CD8-positive, alpha-beta memory T cell (primary cell): ENCODE results near the gene ADGRB2. TPM values are rescaled to one million over a fixed set of nuclear protein-coding genes. Genes with fewer than 3 reads are reported as not detected.

Source experiments
- CTCF ChIA-PET: fragments of 350-600 bp; sonication (Branson Sonifier 250); formaldehyde crosslinking; loops from one replicate; lab custom pipeline; 2021; ENCODE audit warnings: antibody characterized with exemption; lab: Charles Lee
- POLR2A ChIA-PET: fragments of 350-600 bp; sonication (Branson Sonifier 250); formaldehyde crosslinking; loops from one replicate; lab custom pipeline; 2021; ENCODE audit warnings: antibody characterized with exemption; lab: Charles Lee
- DNase-seq, 5 donors: peaks; one replicate each; pipeline versions ENCODE4 v3.0.0 to v3.0.0-alpha.2; 2020 to 2022; ENCODE audit warnings: mixed read lengths in 1 of 5
- H3K27ac ChIP-seq: one replicate; pipeline ENCODE4 v1.7.0; 2013; ENCODE audit warnings: low read depth, mild to moderate bottlenecking, low read length, moderate library complexity
- H3K27me3 ChIP-seq: 2 replicates; pipeline ENCODE4 v1.7.0; 2013; ENCODE audit warnings: low read length, mild to moderate bottlenecking; ENCODE audit not compliant: insufficient read depth, poor library complexity, severe bottlenecking
- H3K36me3 ChIP-seq: 2 replicates; pipeline ENCODE4 v1.7.0; 2013; ENCODE audit warnings: mild to moderate bottlenecking, low read length, moderate library complexity; ENCODE audit not compliant: insufficient read depth
- H3K4me1 ChIP-seq: 2 replicates; pipeline ENCODE4 v1.7.0; 2013; ENCODE audit warnings: mild to moderate bottlenecking, low read length, moderate library complexity; ENCODE audit not compliant: insufficient read depth
- H3K4me3 ChIP-seq: 2 replicates; pipeline ENCODE4 v1.7.0; 2013; ENCODE audit warnings: mild to moderate bottlenecking, low read length
- H3K9me3 ChIP-seq: 2 replicates; pipeline ENCODE4 v1.7.0; 2013; ENCODE audit warnings: mild to moderate bottlenecking, low read length
- H3K27ac Mint-ChIP-seq, 8 donors: one replicate each; pipeline ENCODE4 v1.8.0; 2020 to 2021; ENCODE audit warnings: mixed read lengths in 8 of 8, mild to moderate bottlenecking in 6 of 8, inconsistent platforms in 3 of 8, moderate library complexity in 3 of 8
- H3K27me3 Mint-ChIP-seq, 2 donors: one replicate each; pipeline ENCODE4 v1.8.0; 2020 to 2021; ENCODE audit warnings: mixed read lengths in 2 of 2, mild to moderate bottlenecking in 1 of 2, moderate library complexity in 1 of 2
- H3K36me3 Mint-ChIP-seq, 3 donors: one replicate each; pipeline ENCODE4 v1.8.0; 2020 to 2021; ENCODE audit warnings: mixed read lengths in 3 of 3, inconsistent platforms in 1 of 3, mild to moderate bottlenecking in 1 of 3
- H3K4me1 Mint-ChIP-seq, 3 donors: one replicate each; pipeline ENCODE4 v1.8.0; 2020 to 2021; ENCODE audit warnings: mixed read lengths in 3 of 3, inconsistent platforms in 1 of 3, mild to moderate bottlenecking in 1 of 3
- H3K4me3 Mint-ChIP-seq, 7 donors: one replicate each; pipeline ENCODE4 v1.8.0; 2020 to 2021; ENCODE audit warnings: mixed read lengths in 7 of 7, mild to moderate bottlenecking in 6 of 7, moderate library complexity in 4 of 7, inconsistent platforms in 2 of 7
- H3K9me3 Mint-ChIP-seq, 5 donors: one replicate each; pipeline ENCODE4 v1.8.0; 2020 to 2022; ENCODE audit warnings: mixed read lengths in 5 of 5, mild to moderate bottlenecking in 3 of 5, moderate library complexity in 2 of 5, inconsistent platforms in 1 of 5
- polyA plus RNA-seq: library from polyadenylated mRNA; unstranded; fragments of 300-500 nt; fragmentation: Illumina TruSeq; gene quantifications from one replicate; pipeline ENCODE4 v1.2.3, GENCODE V29; 2021
- total RNA-seq, 2 experiments: library from RNA; stranded (reverse); gene quantifications; one replicate each; pipeline ENCODE4 v1.2.3, GENCODE V29; 2021

The ADGRB2 gene
- total and polyA plus RNA-seq, 3 experiments from 2014 or later: 0.24 to 0.57 (median 0.35) TPM

DNA sequence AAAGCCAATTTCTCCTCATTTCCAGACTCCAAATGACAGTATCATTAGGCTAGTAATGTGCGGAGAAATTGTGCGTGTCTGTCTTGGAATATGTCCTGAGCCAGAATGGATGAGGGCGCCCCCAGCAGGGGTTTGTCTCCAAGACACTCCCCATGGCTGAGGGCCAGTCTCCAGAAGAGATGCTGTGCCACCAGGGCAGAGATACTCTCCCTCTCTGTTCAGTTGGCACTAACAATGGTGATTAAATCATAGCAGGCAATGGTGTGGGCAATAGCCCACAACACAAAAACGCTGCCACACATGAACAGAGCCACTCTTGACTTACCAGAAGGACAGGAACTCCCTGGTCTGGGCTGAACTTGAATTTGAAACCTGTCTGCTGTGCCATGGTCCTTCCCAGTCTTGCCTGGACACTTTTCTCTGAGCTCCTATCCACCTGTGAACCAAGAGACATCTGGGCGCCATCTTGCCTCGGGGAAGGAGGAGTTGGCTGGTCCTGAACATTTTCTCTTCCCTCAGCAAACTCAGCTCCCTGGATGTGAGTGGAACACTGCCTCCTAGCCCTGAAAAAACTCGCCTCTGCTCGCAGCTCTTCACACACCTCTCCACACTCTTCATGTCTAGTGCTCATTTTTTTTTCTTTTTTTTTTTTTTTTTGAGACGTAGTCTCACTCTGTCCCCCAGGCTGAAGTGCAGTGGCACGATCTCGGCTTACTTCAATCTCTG, 14.8 kb upstream of the ADGRB2 start:
- CTCF ChIA-PET: interaction anchor here (1.1 to 1.5 kb wide), 3 partner anchors 9 to 16 kb away, joined by 3 to 5 read pairs (median 5); no protein-coding TSS in a partner anchor
- no peaks in the 10 kb centered on the region for H3K36me3 ChIP-seq
- no peak for DNase-seq
- Mint-ChIP-seq H3K27me3 (peaks cover 22 to 40% of the 10 kb centered on the region in 2 donors), H3K9me3 (peaks cover 0 to 2% (median 0%) of the 10 kb centered on the region in 5 donors), H3K27ac (no peak overlapping the region), H3K4me1 (peaks cover 0 to 1% (median 0%) of the 10 kb centered on the region in 3 donors), H3K4me3 (no peak overlapping the region), H3K36me3 (no peaks in the 10 kb centered on the region)
- no peak overlapping the region for H3K4me3 ChIP-seq
- POLR2A ChIA-PET: no interaction called here
- no peaks in the 10 kb centered on the region for H3K9me3 ChIP-seq
- H3K27ac ChIP-seq: no peak overlapping the region
- H3K27me3 ChIP-seq: peaks cover 12% of the 10 kb centered on the region
- H3K4me1 ChIP-seq: no peaks in the 10 kb centered on the region

DNA sequence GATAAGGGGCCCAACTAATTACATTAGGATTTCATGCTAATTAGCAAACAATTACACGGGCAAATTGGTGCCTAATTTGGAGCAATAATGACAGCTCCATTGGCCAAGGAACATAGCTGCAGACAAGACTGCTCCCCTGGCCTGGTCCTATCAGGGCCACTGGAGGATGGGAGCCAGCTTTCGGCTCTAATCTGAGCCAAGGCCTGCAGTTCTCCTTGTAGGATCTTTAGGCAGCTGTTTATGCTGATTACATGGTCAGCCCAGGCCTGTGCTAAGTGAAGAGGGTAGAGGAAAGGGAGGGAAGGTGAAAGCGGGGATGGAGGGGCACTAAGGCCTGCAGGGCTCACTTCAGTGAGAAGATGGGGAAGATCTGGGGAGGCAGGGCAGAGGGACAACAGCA, 12.4 kb upstream of the ADGRB2 start:
- no peaks in the 10 kb centered on the region for H3K36me3 ChIP-seq
- H3K9me3 ChIP-seq: no peaks in the 10 kb centered on the region
- no peak for DNase-seq
- peaks cover 12 to 22% (median 15%) of the 10 kb centered on the region in 3 donors for H3K4me1 Mint-ChIP-seq
- POLR2A ChIA-PET: no interaction called here
- peaks cover 14% of the 10 kb centered on the region for H3K4me1 ChIP-seq
- H3K4me3 Mint-ChIP-seq: no peak overlapping the region
- no peak overlapping the region for H3K27ac Mint-ChIP-seq
- no peak overlapping the region for H3K27ac ChIP-seq
- CTCF ChIA-PET: interaction anchor here (1.3 to 2.7 kb wide), 3 partner anchors 9 to 14 kb away, joined by 3 to 10 read pairs (median 6); no protein-coding TSS in a partner anchor
- H3K27me3 ChIP-seq: peaks cover 22% of the 10 kb centered on the region
- peaks cover 0 to 2% (median 0%) of the 10 kb centered on the region in 5 donors for H3K9me3 Mint-ChIP-seq
- H3K4me3 ChIP-seq: no peak overlapping the region
- H3K27me3 Mint-ChIP-seq: peaks cover 41 to 55% of the 10 kb centered on the region in 2 donors
- H3K36me3 Mint-ChIP-seq: no peaks in the 10 kb centered on the region

DNA sequence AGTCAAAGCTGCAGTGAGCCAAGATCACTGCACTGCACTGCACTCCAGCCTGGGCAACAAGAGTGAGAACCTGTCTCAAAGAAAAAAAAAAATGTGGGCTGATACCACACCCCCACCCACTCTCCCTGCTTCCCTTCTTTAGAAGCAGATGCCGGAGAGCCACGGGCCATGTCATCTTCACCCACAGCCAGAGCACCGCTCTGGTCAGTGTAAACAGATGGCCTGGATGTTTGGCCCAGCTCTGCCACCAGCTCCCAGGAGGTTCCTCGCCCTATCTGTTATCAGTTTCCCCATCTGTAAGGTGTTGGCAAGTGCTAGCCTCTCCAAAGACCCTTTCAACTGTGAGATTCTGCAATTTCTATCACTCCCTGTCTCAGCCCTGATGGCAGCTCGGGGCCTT, 11.9 kb upstream of the ADGRB2 start:
- CTCF ChIA-PET: interaction anchor here (1.3 to 2.7 kb wide), 2 partner anchors 8 to 13 kb away, joined by 3 to 10 read pairs; no protein-coding TSS in a partner anchor
- H3K27ac Mint-ChIP-seq: no peak overlapping the region
- peaks cover 14% of the 10 kb centered on the region for H3K4me1 ChIP-seq
- DNase-seq: no peak
- no peak overlapping the region for H3K4me3 ChIP-seq
- POLR2A ChIA-PET: no interaction called here
- H3K27ac ChIP-seq: no peak overlapping the region
- no peaks in the 10 kb centered on the region for H3K36me3 ChIP-seq
- no peaks in the 10 kb centered on the region for H3K9me3 ChIP-seq
- H3K9me3 Mint-ChIP-seq: peaks cover 0 to 2% (median 0%) of the 10 kb centered on the region in 5 donors
- no peak overlapping the region for H3K4me3 Mint-ChIP-seq
- H3K27me3 Mint-ChIP-seq: peaks cover 44 to 55% of the 10 kb centered on the region in 2 donors
- no peaks in the 10 kb centered on the region for H3K36me3 Mint-ChIP-seq
- H3K27me3 ChIP-seq: peaks cover 22% of the 10 kb centered on the region
- H3K4me1 Mint-ChIP-seq: peaks cover 16 to 26% (median 20%) of the 10 kb centered on the region in 3 donors

DNA sequence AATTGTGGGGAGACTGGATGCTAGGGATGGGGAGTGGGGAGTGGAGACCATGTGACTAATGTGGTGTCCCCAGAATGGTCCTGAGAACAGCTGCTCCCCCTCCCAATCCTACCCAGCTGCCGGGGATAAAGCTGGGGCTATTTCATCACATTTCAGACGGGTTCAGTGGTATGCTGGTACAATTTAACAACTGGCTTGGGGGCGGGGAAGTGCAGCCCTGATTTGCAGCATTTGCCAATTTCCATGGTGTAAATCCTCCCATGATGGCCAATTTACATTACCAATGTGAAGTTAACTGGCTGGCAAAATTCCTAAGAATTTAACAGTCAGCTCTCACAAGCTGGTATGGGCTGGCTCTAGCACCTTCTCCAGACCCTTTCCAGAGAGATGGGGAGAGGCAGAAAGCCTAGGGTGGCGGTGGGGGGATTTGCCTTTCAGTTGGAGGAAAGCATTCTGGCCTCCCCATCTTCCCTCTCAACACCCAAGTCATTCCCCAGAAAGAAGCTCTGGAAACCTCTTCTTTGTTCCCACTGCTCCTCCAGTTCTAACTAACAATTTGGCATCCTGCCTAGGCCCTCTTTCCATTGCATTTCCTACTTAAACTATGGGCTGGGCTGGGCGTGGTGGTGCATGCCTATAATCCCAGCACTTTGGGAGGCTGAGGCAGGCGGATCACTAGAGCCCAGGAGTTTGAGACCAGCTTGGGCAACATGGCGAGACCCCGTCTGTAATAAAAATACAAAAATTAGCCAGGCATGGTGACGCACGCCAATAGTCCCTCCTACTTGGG, 11.3 kb upstream of the ADGRB2 start:
- Mint-ChIP-seq H3K4me3 (no peak overlapping the region), H3K27ac (no peak overlapping the region), H3K4me1 (peaks cover 19 to 33% (median 26%) of the 10 kb centered on the region in 3 donors), H3K9me3 (peaks cover 0 to 2% (median 0%) of the 10 kb centered on the region in 5 donors), H3K27me3 (peaks cover 44 to 55% of the 10 kb centered on the region in 2 donors), H3K36me3 (no peaks in the 10 kb centered on the region)
- no peaks in the 10 kb centered on the region for H3K36me3 ChIP-seq
- H3K4me3 ChIP-seq: no peak overlapping the region
- ChIA-PET CTCF (interaction anchor here (2.7 kb wide), 1 partner anchor 13 kb away, joined by 10 read pairs; no protein-coding TSS in a partner anchor), POLR2A (no interaction called here)
- no peak overlapping the region for H3K27ac ChIP-seq
- no peaks in the 10 kb centered on the region for H3K9me3 ChIP-seq
- peaks cover 14% of the 10 kb centered on the region for H3K4me1 ChIP-seq
- H3K27me3 ChIP-seq: peaks cover 22% of the 10 kb centered on the region
- DNase-seq: no peak

DNA sequence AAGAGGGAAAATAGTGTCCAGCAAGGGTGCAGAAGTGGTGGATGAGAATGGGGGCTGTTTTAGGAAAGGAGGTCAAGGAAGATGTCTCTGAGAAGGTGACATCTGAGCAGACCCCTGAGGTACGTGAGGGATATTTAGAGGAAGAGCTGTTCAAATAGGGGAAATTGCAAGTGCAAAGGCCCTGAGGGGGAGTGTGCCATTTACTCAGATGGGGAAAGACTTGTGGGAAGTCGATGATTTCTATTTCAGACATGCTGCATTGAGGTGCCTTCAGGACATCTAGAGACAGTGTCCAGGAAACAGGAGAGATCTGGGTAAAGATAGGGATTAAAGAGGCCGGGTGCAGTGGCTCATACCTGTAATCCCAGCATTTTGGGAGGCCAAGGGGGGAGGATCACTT, 10.4 kb upstream of the ADGRB2 start:
- Histone ChIP-seq H3K4me3 (no peak overlapping the region), H3K27me3 (peaks cover 22% of the 10 kb centered on the region), H3K36me3 (no peaks in the 10 kb centered on the region), H3K4me1 (peaks cover 14% of the 10 kb centered on the region), H3K9me3 (no peaks in the 10 kb centered on the region), H3K27ac (no peak overlapping the region)
- peaks cover 21 to 40% (median 34%) of the 10 kb centered on the region in 3 donors for H3K4me1 Mint-ChIP-seq
- H3K9me3 Mint-ChIP-seq: peaks cover 0 to 2% (median 0%) of the 10 kb centered on the region in 5 donors
- H3K4me3 Mint-ChIP-seq: no peak overlapping the region
- H3K27ac Mint-ChIP-seq: no peak overlapping the region
- no peak for DNase-seq
- H3K27me3 Mint-ChIP-seq: peaks cover 44 to 50% of the 10 kb centered on the region in 2 donors
- POLR2A ChIA-PET: no interaction called here
- H3K36me3 Mint-ChIP-seq: no peaks in the 10 kb centered on the region
- CTCF ChIA-PET: no interaction called here

DNA sequence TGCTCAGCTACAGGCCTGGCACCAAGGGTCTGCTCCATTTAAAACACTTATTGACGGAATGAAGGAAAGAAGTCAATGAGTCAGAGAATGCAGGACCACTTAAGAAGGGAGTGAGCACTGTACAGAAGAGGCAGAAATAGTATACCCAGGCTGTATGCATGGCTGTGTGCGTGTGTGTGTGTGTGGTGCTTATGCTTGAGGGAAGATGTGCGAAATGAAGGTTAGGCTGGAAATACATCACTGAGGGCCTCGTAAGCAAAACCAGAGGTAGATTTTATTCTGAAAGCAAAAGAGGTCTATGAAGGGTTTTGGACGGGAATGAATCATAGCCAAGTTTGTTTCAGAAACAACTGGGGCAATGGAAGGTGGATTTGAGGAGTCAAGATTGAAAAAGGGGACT, 9.7 kb upstream of the ADGRB2 start:
- peaks cover 0 to 2% (median 0%) of the 10 kb centered on the region in 5 donors for H3K9me3 Mint-ChIP-seq
- Histone ChIP-seq H3K4me1 (peaks cover 14% of the 10 kb centered on the region), H3K27me3 (peaks cover 22% of the 10 kb centered on the region), H3K9me3 (no peaks in the 10 kb centered on the region), H3K4me3 (no peak overlapping the region), H3K27ac (no peak overlapping the region), H3K36me3 (no peaks in the 10 kb centered on the region)
- peaks cover 24 to 46% (median 40%) of the 10 kb centered on the region in 3 donors for H3K4me1 Mint-ChIP-seq
- no peaks in the 10 kb centered on the region for H3K36me3 Mint-ChIP-seq
- H3K4me3 Mint-ChIP-seq: no peak overlapping the region
- H3K27me3 Mint-ChIP-seq: peaks cover 44 to 50% of the 10 kb centered on the region in 2 donors
- DNase-seq: no peak
- peak overlapping the region in 1 of 8 donors; percentile 22 for H3K27ac Mint-ChIP-seq
- ChIA-PET POLR2A (no interaction called here), CTCF (no interaction called here)

DNA sequence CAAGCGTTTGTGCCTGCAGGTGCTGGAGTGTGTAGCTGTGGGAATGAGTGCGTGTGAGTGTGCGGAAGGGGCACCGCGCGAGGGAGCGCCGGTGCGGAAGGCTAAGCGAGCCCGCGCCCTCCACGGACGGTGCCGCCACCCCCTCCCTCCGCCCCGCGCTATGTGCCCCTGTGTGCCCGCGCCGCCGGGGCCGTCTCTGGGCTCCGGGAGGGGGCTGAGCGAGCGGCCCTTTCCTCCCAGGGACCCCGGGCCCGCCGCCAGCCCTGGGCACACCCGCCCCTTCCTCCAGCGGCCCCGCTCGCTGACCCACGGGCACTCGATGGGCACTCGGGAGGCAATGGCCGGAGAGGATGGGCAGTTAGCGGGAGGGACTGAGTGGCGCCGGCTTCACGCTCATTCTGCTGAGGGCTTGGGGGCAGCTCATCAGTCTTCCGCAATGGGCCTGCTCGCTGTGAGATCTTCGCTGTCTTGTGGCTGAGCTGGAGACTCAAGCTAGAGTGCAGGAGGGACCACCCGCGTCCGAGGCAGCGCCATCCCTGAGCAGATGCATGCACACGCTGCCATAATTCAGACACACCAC, 8.6 kb upstream of the ADGRB2 start:
- DNase-seq: no peak
- Mint-ChIP-seq H3K9me3 (peaks cover 0 to 2% (median 0%) of the 10 kb centered on the region in 5 donors), H3K36me3 (no peaks in the 10 kb centered on the region), H3K27me3 (peaks cover 44% of the 10 kb centered on the region in 2 donors), H3K27ac (peak overlapping the region in 5 of 8 donors; percentile 15 to 85 (median 54)), H3K4me1 (peaks cover 25 to 48% (median 46%) of the 10 kb centered on the region in 3 donors), H3K4me3 (peak overlapping the region; percentile 78 to 93 (median 89))
- CTCF ChIA-PET: interaction anchor here (0.5 kb wide), 1 partner anchor 216 kb away, joined by 3 read pairs; no protein-coding TSS in a partner anchor
- Histone ChIP-seq H3K4me3 (peak overlapping the region; percentile 64), H3K27ac (no peak overlapping the region), H3K9me3 (no peaks in the 10 kb centered on the region), H3K27me3 (peaks cover 22% of the 10 kb centered on the region), H3K4me1 (peaks cover 14% of the 10 kb centered on the region), H3K36me3 (no peaks in the 10 kb centered on the region)
- POLR2A ChIA-PET: no interaction called here
